Neural cell (in vitro differentiated cells): Measurements from ENCODE around the gene SYTL4. TPM values are rescaled to one million over a fixed set of nuclear protein-coding genes. Genes with fewer than 3 reads are reported as not detected.

Experiments
- H2AFZ ChIP-seq: fragments of 200-600, 300-800 bp; sonication (generic), shearing (Covaris generic); 2 replicates; pipeline ENCODE4 v1.6.0; 2014; ENCODE audit warnings: low read depth, mild to moderate bottlenecking, antibody characterized with exemption, low read length, moderate library complexity
- H3F3A ChIP-seq: fragments of 200-600 bp; shearing (Covaris generic); 2 replicates; pipeline ENCODE4 v1.6.1; 2016; ENCODE audit warnings: mild to moderate bottlenecking, moderate library complexity, mixed read lengths, antibody characterized with exemption, low read length; ENCODE audit not compliant: insufficient read depth, poor library complexity, severe bottlenecking
- H3K27ac ChIP-seq: fragments of 200-600, 300-800 bp; sonication (generic), shearing (Covaris generic); 2 replicates; pipeline ENCODE4 v1.5.1; 2014; ENCODE audit warnings: mild to moderate bottlenecking, low read length, moderate library complexity
- H3K27me3 ChIP-seq: fragments of 300-800, 200-600 bp; sonication (generic), shearing (Covaris generic); 2 replicates; pipeline ENCODE4 v1.6.0; 2014; ENCODE audit warnings: mild to moderate bottlenecking, low read depth, low read length, moderate library complexity; ENCODE audit not compliant: insufficient read depth
- H3K36me3 ChIP-seq: fragments of 300-800, 200-600 bp; sonication (generic), shearing (Covaris generic); 2 replicates; pipeline ENCODE4 v1.5.1; 2014; ENCODE audit warnings: mild to moderate bottlenecking, antibody characterized with exemption, low read length, moderate library complexity; ENCODE audit not compliant: insufficient read depth
- H3K4me2 ChIP-seq: fragments of 300-800, 200-600 bp; sonication (generic), shearing (Covaris generic); 2 replicates; pipeline ENCODE4 v1.6.0; 2014; ENCODE audit warnings: mild to moderate bottlenecking, low read length
- H3K4me3 ChIP-seq: fragments of 300-800, 200-600 bp; sonication (generic), shearing (Covaris generic); 2 replicates; pipeline ENCODE4 v1.5.1; 2014; ENCODE audit warnings: mild to moderate bottlenecking, low read length, moderate library complexity
- H3K79me2 ChIP-seq: fragments of 200-600 bp; shearing (Covaris generic); replicated peaks from 2 replicates; pipeline ENCODE4 v1.6.0; 2014; ENCODE audit warnings: mild to moderate bottlenecking, low read length, moderate library complexity; ENCODE audit not compliant: insufficient read depth
- H3K9ac ChIP-seq: fragments of 300-800, 200-600 bp; sonication (generic), shearing (Covaris generic); 2 replicates; pipeline ENCODE4 v1.6.1; 2016; ENCODE audit warnings: mild to moderate bottlenecking, low read length, mixed read lengths
- H3K9me2 ChIP-seq: fragments of 200-600 bp; shearing (Covaris generic); 2 replicates; pipeline ENCODE4 v1.6.1; 2016; ENCODE audit warnings: mild to moderate bottlenecking, low read length, mixed read lengths; ENCODE audit not compliant: insufficient read depth
- H3K9me3 ChIP-seq: fragments of 200-600, 300-800 bp; sonication (generic), shearing (Covaris generic); 2 replicates; pipeline ENCODE4 v1.6.1; 2016; ENCODE audit warnings: mild to moderate bottlenecking, mixed run types, low read length, moderate library complexity, mixed read lengths
- H4K20me1 ChIP-seq: fragments of 200-600 bp; shearing (Covaris generic); 2 replicates; pipeline ENCODE4 v1.6.1; 2016; ENCODE audit warnings: mild to moderate bottlenecking, mixed run types; ENCODE audit not compliant: insufficient read depth
- CTCF ChIP-seq: fragments of 450-650 bp; IDR thresholded peaks from 2 replicates; pipeline ENCODE4 v1.5.1; 2014; ENCODE audit warnings: antibody characterized with exemption, mild to moderate bottlenecking, moderate library complexity; ENCODE audit not compliant: poor library complexity, severe bottlenecking
- EP300 ChIP-seq: fragments of 450-650 bp; conservative IDR thresholded peaks from 2 replicates; pipeline ENCODE4 v1.6.1; 2014; ENCODE audit warnings: antibody characterized with exemption, mild to moderate bottlenecking, moderate library complexity; ENCODE audit not compliant: poor library complexity, severe bottlenecking
- EZH2 ChIP-seq: fragments of 200-600, 300-800 bp; shearing (Covaris generic), sonication (generic); IDR thresholded peaks from 2 replicates; pipeline ENCODE4 v1.6.1; 2014; ENCODE audit warnings: antibody characterized with exemption, low read length, borderline replicate concordance, mild to moderate bottlenecking; ENCODE audit not compliant: insufficient read depth, poor library complexity, severe bottlenecking
- MXI1 ChIP-seq: fragments of 450-650 bp; conservative IDR thresholded peaks from 2 replicates; pipeline ENCODE4 v1.6.1; 2014; ENCODE audit warnings: antibody characterized with exemption, mild to moderate bottlenecking; ENCODE audit not compliant: poor library complexity, severe bottlenecking
- POLR2AphosphoS5 ChIP-seq: IDR thresholded peaks from 2 replicates; pipeline ENCODE4 v1.6.1; 2012
- RAD21 ChIP-seq: fragments of 450-650 bp; conservative IDR thresholded peaks from 2 replicates; pipeline ENCODE4 v1.6.1; 2014; ENCODE audit warnings: antibody characterized with exemption, mild to moderate bottlenecking, moderate library complexity
- REST ChIP-seq: IDR thresholded peaks from 2 replicates; pipeline ENCODE4 v1.6.1; 2012; ENCODE audit warnings: borderline replicate concordance
- SMC3 ChIP-seq: fragments of 450-650 bp; conservative IDR thresholded peaks from 2 replicates; pipeline ENCODE4 v1.6.1; 2014; ENCODE audit warnings: antibody characterized with exemption, mild to moderate bottlenecking, moderate library complexity; ENCODE audit not compliant: poor library complexity
- TAF1 ChIP-seq: IDR thresholded peaks from 2 replicates; pipeline ENCODE4 v1.6.1; 2012; ENCODE audit warnings: low read depth
- polyA plus RNA-seq: library from polyadenylated mRNA; depleted of rRNA; stranded (reverse); fragments of >200 nt; gene quantifications from 2 replicates; pipeline ENCODE4 v1.2.3, GENCODE V29; 2014

The SYTL4 gene
- polyA plus RNA-seq, 1 donor from 2014 or later = 0.11 TPM

GRCh38 chrX:100674705-100675104 is 57.2 kb downstream of the SYTL4 start:
- H3K4me2 ChIP-seq = no peak overlapping the region
- no peaks in the 10 kb centered on the region for H3K79me2 ChIP-seq
- H3K9me2 ChIP-seq = no peaks in the 10 kb centered on the region
- no peak overlapping the region for H3K27ac ChIP-seq
- no peak overlapping the region for H3K4me3 ChIP-seq
- no peaks in the 10 kb centered on the region for H3K9me3 ChIP-seq
- TF ChIP-seq SMC3 (no peak), MXI1 (no peak), POLR2AphosphoS5 (no peak), EP300 (no peak), REST (no peak)
- no peak overlapping the region for H2AFZ ChIP-seq
- H3F3A ChIP-seq = no peaks in the 10 kb centered on the region
- H3K27me3 ChIP-seq = no peaks in the 10 kb centered on the region
- H3K9ac ChIP-seq = no peak overlapping the region
- H3K36me3 ChIP-seq = no peaks in the 10 kb centered on the region
- H4K20me1 ChIP-seq = no peaks in the 10 kb centered on the region

- H4K20me1 ChIP-seq = no peaks in the 10 kb centered on the region
- H3K27ac ChIP-seq = no peak overlapping the region
- H3F3A ChIP-seq = no peaks in the 10 kb centered on the region
- H3K9me3 ChIP-seq = no peaks in the 10 kb centered on the region
- H3K27me3 ChIP-seq = no peaks in the 10 kb centered on the region
- H3K4me3 ChIP-seq = no peak overlapping the region
- no peak overlapping the region for H2AFZ ChIP-seq
- no peak for TF ChIP-seq RAD21
- no peak for TF ChIP-seq MXI1
- TF ChIP-seq EP300 = no peak
- TF ChIP-seq EZH2 = no peak
- no peak for TF ChIP-seq TAF1
- no peak for TF ChIP-seq CTCF
- TF ChIP-seq REST = no peak
- TF ChIP-seq POLR2AphosphoS5 = no peak
- TF ChIP-seq SMC3 = no peak
- no peak overlapping the region for H3K4me2 ChIP-seq
- no peaks in the 10 kb centered on the region for H3K79me2 ChIP-seq
- H3K9me2 ChIP-seq = no peaks in the 10 kb centered on the region
- no peak overlapping the region for H3K9ac ChIP-seq
- no peaks in the 10 kb centered on the region for H3K36me3 ChIP-seq
These were observed 58.4 kb downstream of the SYTL4 start for GRCh38 chrX:100673397-100673953.
